Coronary artery (tissue), 2 donors: ENCODE measurements around the gene CHTF18.

Experiments
- DNase-seq: peaks from one replicate; pipeline ENCODE4 v3.0.0-alpha.2; 2017; ENCODE audit warnings: low spot score
- H3K27ac ChIP-seq, 2 donors: fragments of 200-600 bp; sonication (generic); one replicate each; pipeline ENCODE4 v1.5.1; 2016 to 2019
- H3K4me3 ChIP-seq: fragments of 200-600 bp; sonication (generic); 2 replicates; pipeline ENCODE4 v1.5.1; 2016; ENCODE audit warnings: mild to moderate bottlenecking, moderate library complexity
- CTCF ChIP-seq: fragments of 200-600 bp; sonication (generic); IDR thresholded peaks from one replicate; pipeline ENCODE4 v1.5.1; 2019; ENCODE audit warnings: antibody characterized with exemption

Gene CHTF18

GRCh38 chr16:802914-803753, 14.7 kb downstream of the CHTF18 start:
- DNase-seq: no peak
- Histone ChIP-seq H3K27ac (no peak overlapping the region), H3K4me3 (no peak overlapping the region)
- TF ChIP-seq CTCF: no peak

- Histone ChIP-seq H3K4me3 (no peak overlapping the region), H3K27ac (no peak overlapping the region)
- no peak for TF ChIP-seq CTCF
- no peak for DNase-seq
These were observed 15.3 kb downstream of the CHTF18 start for GRCh38 chr16:803754-804080.

- no peak overlapping the region for H3K4me3 ChIP-seq
- no peak overlapping the region for H3K27ac ChIP-seq
- DNase-seq: no peak
- TF ChIP-seq CTCF: no peak
These were observed 16.0 kb downstream of the CHTF18 start for GRCh38 chr16:804193-805048.

- TF ChIP-seq CTCF: no peak
- Histone ChIP-seq H3K27ac (no peak overlapping the region), H3K4me3 (no peak overlapping the region)
- no peak for DNase-seq
These were observed 17.1 kb downstream of the CHTF18 start for GRCh38 chr16:805474-805873.

GRCh38 chr16:807347-808084, 19.1 kb downstream of the CHTF18 start:
- peak; percentile 93 for DNase-seq
- Histone ChIP-seq H3K27ac (peak overlapping the region; percentile 79 to 94), H3K4me3 (peak overlapping the region; percentile 91)
- TF ChIP-seq CTCF: no peak

GRCh38 chr16:808085-808386, 19.6 kb downstream of the CHTF18 start:
- peak overlapping the region in 1 of 2 donors; percentile 94 for H3K27ac ChIP-seq
- TF ChIP-seq CTCF: no peak
- peak overlapping the region; percentile 91 for H3K4me3 ChIP-seq
- no peak for DNase-seq
